AG04449 (cell line): ENCODE data around the gene ACACB.

Experiments used
- CTCF ChIA-PET: fragments of 350-600 bp; formaldehyde crosslinking; extraction: SDS; loops from one replicate; lab custom pipeline; 2021; ENCODE audit warnings: antibody characterized with exemption; lab: Yijun Ruan, JAX
- POLR2A ChIA-PET: fragments of 400-600, 350-600 bp; formaldehyde crosslinking; extraction: SDS; loops from one replicate; lab custom pipeline; 2020; ENCODE audit warnings: antibody characterized with exemption, inconsistent platforms; lab: Yijun Ruan, JAX
- DNase-seq: peaks from one replicate; pipeline ENCODE4 v3.0.0-alpha.2; 2010; ENCODE audit warnings: low read depth, low spot score
- H3K4me3 ChIP-seq: 2 replicates; pipeline ENCODE4 v1.5.1; 2011; ENCODE audit warnings: low read depth, mild to moderate bottlenecking, control low read depth, low read length
- TF ChIP-seq, protein P1 (sequence below): IDR thresholded peaks from one replicate; pipeline ENCODE4 v1.5.1; 2011; ENCODE audit warnings: mild to moderate bottlenecking, moderate library complexity, low read length, control low read depth, inconsistent platforms; ENCODE audit not compliant: insufficient read depth; ENCODE audit errors: missing control alignments

The ACACB gene

GRCh38 chr12:109191621-109192250 is 75.3 kb downstream of the ACACB start:
- POLR2A ChIA-PET: no interaction called here
- no peak for DNase-seq
- no peak overlapping the region for H3K4me3 ChIP-seq
- TF ChIP-seq, protein P1, sequence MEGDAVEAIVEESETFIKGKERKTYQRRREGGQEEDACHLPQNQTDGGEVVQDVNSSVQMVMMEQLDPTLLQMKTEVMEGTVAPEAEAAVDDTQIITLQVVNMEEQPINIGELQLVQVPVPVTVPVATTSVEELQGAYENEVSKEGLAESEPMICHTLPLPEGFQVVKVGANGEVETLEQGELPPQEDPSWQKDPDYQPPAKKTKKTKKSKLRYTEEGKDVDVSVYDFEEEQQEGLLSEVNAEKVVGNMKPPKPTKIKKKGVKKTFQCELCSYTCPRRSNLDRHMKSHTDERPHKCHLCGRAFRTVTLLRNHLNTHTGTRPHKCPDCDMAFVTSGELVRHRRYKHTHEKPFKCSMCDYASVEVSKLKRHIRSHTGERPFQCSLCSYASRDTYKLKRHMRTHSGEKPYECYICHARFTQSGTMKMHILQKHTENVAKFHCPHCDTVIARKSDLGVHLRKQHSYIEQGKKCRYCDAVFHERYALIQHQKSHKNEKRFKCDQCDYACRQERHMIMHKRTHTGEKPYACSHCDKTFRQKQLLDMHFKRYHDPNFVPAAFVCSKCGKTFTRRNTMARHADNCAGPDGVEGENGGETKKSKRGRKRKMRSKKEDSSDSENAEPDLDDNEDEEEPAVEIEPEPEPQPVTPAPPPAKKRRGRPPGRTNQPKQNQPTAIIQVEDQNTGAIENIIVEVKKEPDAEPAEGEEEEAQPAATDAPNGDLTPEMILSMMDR: no peak
- CTCF ChIA-PET: no interaction called here

GRCh38 chr12:109192358-109192757 is 76.0 kb downstream of the ACACB start:
- TF ChIP-seq, protein P1: no peak
- DNase-seq: peak; percentile 63
- H3K4me3 ChIP-seq: no peak overlapping the region
- POLR2A ChIA-PET: no interaction called here
- CTCF ChIA-PET: no interaction called here

- ChIA-PET POLR2A (no interaction called here), CTCF (interaction anchor here (0.9 kb wide), 1 partner anchor 9 kb away, joined by 3 read pairs; no protein-coding TSS in a partner anchor)
- no peak overlapping the region for H3K4me3 ChIP-seq
- TF ChIP-seq, protein P1: no peak
- DNase-seq: no peak
These were observed 77.5 kb downstream of the ACACB start for GRCh38 chr12:109193896-109194295.

- no peak overlapping the region for H3K4me3 ChIP-seq
- ChIA-PET POLR2A (no interaction called here), CTCF (interaction anchor here (1.7 kb wide), 1 partner anchor 84 kb away, joined by 5 read pairs; no protein-coding TSS in a partner anchor)
- TF ChIP-seq, protein P1: no peak
- no peak for DNase-seq
These were observed 79.9 kb downstream of the ACACB start for GRCh38 chr12:109196332-109196731.

DNA sequence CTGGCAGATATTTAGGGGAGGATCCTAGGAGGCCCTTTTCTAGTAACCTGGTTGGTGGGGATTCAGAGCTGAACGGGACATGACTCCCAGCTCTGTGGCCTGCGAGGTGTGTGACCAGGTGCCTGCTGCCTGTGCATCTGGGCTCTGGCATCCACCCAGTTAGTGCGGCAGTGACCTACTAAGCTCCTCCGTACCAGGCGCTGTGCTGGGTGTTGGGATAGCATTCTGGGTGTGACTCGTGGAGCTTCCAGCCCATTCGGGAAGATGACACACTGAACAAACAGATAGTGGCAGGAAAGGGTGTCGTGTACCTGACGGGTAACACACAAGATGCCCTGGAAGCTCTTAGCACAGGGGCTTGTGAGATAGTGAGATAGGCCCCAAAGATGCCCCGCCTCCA is 80.9 kb downstream of the ACACB start:
- TF ChIP-seq, protein P1: no peak
- CTCF ChIA-PET: interaction anchor here (1.7 kb wide), 1 partner anchor 85 kb away, joined by 5 read pairs; no protein-coding TSS in a partner anchor

GRCh38 chr12:109199324-109199723 is 82.9 kb downstream of the ACACB start:
- H3K4me3 ChIP-seq: no peak overlapping the region
- POLR2A ChIA-PET: no interaction called here
- DNase-seq: no peak
- TF ChIP-seq, protein P1: no peak
- CTCF ChIA-PET: no interaction called here

More for the DNA sequence above, 80.9 kb downstream of the ACACB start:
- DNase-seq: no peak
- no peak overlapping the region for H3K4me3 ChIP-seq
- POLR2A ChIA-PET: no interaction called here
